HS-5 (cell line): ENCODE results near the gene APOBEC3H.

Experiments used
- DNase-seq: peaks from one replicate; pipeline ENCODE4 v3.0.0-alpha.2; 2012; ENCODE audit warnings: low read depth

Gene APOBEC3H

DNA sequence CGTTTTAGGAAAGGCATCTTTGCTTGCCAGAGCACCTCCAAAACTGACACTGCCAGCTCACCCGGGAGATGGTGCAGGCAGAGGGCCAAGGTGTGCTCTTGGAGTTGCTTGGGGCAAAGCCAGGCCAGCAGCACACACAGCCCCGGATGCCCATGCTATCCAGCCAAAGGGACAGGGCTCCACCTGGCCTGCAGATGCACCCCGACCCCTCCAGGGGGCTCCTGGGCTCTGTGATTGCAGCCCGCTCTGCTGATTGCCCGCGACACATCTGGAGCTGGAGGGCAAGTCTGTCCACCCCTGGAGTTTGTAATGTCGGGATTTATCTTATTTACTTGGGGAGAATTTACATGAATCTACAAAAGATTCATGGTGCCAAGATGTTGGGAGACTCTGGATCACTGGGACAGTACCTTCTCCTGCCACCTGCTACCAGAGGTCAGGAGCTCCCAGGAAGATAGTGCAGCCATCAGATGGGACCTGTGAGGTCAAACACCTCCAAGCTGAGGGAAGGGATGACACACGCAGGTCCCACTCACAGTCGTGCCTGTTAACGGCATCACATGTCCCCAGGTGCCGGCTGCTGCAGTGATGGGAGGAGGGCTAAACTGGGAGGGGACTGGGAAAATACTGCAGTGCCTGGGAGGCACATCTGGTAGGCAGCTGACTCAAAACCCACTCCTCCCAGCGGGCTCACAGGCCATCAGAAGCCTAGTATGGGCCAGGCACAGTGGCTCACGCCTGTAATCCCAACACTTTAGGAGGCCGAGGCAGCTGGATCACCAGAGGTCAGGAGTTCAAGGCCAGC is 38.2 kb downstream of the APOBEC3H start:
- no peak for DNase-seq

DNA sequence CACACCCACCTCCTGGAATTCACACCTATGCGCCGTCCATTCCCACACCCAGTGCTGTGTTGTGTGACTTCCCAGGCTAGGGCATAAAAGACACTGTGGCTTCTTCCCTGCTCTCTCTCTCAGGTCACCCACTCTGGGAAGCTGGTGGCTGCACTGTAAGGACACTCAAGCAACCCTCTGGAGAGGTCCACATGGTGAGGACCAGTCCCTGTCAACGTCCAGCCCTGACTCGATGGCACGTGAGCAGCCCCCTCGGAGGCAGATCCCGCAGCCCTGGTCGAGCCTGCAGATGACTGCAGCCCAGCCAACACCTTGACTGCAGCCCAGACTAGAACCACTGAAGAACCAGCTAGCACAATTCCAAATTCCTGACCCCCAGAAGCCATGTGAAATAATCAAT is 39.3 kb downstream of the APOBEC3H start:
- DNase-seq = no peak

DNA sequence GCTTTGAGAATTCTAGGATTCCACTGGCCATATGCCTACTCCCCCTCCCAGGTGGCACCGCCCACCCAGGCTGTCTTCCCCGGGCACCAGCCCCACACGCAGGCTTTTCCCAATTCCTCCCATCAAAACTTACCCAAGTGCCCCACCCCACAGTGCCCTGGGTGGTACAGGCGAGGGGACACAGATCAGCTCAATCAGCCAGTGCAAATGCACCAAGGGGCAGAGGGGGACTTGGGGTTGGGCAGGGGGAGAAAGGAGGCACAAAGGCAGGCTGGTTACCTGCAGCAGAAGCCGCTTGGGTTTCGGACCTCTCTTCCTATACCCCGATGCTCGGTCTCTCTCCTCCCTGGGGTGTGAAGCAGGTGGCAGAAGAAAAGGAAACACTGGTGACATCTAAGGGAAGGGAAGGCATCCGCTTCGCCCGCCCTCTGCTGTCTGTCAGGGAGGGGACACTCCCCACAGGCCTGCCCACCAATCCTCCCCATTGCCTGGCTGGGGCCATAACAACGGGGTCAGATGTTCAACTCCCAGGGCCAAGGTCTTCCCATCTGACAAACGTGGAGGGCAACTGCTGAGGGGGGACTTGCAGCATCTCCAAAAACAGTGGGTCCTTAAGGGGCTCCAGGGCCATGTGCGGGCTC is 41.4 kb downstream of the APOBEC3H start:
- no peak for DNase-seq

DNA sequence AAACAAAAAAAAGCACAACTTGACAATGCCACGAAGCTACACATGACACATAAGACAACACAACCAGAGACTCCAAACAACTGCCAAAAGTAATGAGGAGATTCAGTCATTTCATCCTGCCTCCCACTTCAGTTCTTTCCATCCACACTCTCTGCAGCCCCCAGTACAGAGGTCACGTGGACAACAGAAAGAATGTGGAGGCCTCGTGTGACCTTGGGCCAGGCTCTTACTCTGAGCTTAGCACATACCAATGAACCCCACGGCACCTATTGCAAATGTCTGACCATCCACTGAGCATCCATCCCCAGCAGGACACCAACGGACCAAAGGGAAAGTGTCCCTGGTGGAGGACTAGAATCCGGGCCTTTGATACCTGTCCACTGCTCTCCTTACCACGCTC is 42.9 kb downstream of the APOBEC3H start:
- no peak for DNase-seq

DNA sequence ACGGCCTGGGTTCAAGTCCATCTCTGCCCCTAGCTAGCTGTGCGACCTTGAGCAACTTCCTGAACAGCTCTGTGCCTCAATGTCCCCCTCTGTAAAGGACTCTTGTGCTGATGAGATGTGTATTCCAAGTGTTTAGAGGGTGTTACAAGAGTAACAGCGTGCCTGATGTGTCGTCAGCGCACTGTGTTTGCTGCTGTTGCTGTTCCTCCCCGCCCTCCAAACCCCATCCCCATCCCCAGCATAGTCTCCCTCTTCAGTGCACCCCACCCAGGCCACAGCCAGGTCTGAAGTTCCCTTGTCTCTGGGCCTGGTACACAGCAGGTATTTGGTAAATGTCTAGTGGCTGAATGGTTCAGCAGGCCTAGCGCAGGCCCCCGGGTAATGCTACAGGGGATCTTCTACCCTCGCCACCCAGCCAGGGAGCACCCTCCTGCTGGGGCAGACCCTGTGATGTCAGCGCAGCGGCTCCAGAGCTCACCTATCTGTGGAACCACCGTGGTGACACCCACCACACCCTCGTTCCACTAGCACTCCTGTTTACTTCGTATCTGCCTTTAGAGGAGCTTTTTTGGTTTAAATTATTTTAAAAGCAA is 45.1 kb downstream of the APOBEC3H start:
- no peak for DNase-seq

DNA sequence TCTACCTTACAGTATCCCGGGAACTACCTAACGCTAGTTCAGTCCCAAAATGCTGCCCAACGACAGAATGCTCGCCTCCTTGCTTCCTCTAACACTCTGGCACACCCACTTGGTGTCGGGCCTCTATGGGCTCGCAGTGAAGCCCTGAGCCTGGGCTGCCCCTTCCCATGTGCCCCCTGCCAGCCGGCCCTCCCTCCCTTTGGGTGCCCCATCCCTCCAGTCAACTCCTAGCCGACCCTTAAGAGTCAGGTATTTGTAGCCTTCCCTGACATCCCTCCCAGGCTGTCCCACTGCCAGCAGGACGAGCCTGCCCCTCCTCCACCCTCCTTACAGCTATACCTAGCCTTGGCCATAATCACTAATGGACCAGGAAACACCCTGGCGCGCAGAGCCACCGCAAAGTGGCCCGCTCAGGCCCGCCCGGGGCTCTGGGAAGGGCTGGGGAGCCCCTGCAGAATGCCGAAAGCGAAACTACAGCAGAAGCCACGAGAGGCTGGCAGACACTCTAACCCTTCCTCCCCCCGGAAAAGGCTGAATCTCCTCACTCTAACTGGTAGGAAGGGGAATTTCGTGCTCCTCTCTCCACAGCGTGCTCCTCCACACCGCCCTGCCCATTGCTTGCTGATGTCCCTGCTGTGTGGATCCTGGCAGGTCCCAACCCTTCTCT is 47.2 kb downstream of the APOBEC3H start:
- no peak for DNase-seq

DNA sequence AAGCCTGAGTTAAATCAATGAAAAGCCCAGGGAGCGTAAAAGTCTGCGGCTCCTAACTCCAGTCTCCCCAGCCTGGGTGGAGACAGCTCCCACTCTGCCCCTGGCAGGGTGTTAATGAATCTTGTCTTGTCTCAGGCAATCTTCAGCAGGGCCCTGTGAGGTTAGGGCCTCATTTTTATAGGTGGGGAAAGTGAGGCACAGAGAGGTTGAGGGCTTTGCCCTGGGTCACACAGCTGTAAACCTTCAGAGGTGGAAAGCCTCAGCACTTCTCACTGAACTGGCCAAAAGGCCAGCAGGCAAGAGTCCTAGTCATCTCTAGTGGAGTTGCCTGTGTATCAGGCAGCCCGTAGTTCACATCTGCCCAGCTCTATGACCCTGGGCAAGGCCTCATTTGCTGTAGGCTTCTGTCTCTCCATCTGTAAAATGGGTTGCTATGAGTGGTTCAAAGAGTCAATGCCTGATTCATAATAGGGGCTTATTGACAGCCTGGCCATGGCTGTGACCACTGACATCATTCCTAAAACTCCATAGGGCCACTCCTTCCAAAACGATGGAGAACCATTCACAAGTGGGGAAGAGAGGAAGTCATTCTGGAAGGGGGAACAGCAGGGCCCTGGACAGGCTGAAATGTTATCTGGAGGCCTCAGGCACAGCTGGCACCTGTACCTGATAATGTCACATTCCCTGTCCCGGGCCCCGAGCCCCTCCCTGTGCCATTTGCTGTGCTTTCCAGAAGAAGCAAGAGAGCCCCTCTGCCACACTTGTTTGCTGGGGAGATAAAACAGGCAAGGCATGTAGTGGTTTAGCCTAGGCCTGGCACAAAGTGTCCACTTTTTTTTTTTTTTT is 49.4 kb downstream of the APOBEC3H start:
- DNase-seq = no peak

DNA sequence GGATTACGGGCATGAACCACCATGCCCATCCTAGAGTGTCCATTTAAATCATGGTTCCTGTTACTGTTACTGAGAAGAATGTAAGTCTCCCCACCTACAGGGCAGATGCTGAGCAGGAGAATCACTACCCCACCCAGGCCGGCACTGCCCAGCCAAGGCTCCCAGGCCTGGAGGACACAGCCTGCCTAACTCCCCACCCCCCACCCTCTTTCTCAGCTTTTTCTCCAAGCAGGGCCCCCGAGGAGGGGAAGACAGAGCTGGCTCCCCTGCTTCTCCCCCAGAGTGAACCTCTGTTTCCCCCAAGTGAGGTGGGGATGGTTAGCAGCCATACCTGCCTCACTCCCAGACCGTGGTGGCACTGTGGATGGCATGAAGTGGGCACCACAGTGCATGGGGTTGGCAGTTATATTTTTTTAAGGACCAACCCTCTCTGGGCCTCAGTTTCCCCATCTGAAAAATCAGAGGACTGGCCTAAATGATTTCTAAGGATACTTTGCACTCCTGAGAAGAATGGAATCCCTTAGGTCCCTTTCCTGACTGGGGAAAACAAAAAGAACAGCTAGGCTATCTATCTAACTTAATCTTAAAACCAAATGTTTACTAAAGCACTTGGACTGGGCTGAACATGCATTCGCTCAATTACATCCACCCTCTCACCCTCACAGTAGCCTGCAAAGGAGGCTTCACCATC is 50.4 kb downstream of the APOBEC3H start:
- no peak for DNase-seq

DNA sequence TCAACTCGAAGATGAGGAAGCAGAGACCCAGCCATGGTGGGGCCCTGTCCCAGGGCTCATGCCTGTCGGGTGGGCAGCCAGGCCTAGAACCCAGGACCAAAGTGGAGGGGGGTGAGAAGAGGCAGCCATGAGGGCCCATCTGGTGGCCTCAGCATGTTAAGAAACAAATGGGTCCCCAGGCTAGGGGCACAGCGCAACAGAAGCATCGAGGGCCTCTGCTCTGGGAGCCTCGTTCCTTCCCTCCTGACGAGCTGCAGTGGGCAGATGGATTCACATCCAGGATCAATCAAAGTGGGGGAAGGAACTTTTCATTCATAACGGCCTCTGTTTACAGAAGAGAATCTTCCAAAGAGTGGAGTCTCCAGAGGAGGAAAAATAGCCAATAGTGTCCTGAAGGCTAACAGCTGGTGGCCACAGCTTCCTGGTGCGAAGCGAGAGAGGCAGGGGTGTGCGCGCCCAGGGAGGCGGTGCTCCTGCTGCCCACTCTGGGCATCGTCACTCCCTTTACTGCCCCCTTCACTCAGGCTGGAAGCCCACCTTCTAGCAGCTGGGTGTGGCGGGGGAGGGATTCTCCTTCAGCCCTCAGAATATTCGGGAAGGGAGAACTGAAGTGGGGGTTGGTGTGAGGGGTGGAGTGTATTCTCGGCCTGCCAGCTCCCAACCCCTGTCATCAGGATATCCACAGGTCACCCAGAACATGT is 51.1 kb downstream of the APOBEC3H start:
- no peak for DNase-seq

DNA sequence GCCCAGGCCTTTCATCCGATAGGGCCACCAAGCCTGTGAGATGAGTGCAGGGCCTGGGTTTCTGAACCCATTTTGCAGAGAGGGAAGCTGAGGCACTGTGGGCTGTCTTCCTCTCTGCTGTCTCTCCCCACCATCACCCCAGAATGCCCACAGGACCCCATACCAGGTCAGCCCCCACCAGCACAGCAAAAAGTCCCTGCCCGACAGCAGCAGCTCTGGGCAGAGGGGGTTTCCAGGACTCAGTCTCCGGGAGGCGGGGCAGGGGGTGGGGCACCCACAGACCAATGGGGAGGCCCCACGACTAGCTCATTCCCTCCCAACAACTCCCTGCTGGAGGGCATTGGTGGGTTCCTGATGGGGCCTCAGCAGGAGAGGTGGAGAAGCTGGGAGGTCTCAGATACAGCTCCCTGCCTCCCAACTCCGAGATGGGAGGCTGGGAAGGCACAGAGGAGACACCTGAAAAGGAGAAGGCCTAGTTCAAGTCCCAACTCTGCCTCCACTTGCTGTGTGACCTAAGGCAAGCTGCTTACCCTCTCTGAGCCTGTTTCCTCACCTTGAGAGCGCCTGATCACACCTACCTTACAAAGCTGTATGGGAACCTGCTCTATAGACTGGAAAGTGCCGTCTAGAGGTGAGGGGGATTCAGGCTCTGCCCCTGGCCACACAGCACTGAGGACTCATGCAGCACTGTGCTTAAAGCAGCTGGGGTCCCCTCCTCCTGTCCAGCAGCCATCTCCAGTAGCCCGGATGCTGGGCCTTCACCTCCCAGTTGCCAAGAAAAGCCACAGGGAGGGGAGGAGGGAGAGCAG is 51.9 kb downstream of the APOBEC3H start:
- no peak for DNase-seq

DNA sequence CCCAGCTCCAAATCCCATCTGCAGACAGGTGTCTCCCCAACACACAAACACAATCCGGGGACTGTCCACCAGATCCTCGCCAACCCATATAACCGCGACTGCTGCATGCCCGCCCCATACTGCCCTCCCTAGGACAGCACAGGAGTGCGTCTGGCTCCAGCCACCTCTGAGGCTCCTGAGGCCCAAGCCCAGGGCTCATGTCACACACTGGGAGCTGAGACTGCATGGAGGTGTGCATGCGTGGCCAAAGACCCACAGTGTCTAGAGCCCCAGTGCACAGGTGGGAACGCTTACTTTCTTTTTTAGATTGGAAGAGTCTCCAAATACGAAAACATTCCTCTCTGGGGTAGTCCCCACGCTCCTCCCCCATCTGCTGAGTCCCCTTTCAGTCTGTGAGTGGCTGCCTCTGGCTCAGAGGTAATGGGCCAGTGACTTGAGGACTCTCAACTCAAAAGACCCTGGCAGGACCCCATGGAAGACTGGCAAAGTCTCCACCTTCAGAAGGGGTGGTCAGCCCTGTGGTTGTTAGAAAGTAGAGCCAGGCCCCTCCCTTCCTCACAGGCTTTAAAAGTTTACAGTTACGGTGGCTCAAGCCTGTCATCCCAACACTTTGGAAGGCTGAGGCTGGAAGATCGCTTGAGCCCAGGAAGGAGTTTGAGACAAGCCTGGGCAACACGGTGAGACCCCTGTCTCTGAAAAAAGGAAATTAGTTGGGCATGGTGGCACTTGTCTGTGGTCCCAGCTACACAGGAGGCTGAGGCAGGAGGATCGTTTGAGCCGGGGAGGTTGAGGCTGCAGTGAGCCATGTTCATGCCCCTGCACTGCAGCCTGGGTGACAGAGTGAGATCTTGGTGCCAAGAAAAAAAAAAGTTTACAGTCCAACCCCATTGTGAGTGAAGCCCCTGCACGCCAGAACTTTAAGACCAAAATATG is 53.1 kb downstream of the APOBEC3H start:
- DNase-seq = no peak

DNA sequence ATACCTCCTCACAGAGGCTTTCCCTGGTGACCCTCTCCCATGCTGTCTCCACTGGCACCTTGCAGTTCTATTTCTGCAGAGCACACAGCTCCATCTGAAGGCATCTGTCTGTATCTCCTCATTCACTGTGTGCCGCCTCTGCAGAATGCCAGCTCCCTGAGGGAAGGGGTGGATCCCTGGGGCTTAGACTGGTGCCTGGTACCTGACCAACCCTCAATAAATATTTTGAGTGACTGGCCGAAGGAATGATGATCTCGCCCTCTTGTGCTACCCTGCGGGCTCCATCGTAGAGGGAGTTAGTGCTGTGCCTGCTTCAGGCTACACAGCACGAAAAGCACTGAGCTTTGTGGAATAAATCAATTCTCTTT is 53.8 kb downstream of the APOBEC3H start:
- no peak for DNase-seq

DNA sequence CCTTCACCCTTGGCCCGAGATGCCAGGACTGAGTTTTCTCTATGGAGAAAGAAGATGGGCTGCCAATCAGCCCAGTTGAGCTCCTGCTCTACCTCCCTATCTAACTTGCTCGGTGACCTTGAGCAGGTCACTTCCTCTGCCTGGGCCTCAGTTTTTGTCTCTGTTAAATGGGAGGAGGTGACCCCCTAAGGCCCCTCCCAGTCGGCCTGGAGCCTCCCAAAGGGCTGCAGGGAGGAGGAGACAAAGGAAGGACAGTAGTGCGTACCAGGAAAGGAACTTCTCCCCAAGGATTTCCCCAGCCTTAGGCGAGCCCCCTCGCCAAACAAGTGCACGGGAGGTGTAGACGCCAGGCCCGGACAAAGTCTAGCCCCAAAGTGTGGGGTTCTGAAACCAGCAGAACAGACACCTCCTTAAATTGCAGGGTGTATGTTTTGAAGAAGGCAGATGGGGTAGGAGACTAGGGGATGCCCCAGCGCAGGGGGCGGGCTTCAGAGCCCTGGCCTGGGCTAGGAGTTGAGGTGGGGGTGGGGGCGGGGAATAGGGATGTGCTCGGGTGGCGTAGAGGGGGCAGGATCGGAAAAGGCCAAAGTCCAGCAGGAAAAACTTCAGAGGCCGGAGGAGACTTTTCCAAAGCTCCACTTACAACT is 54.4 kb downstream of the APOBEC3H start:
- no peak for DNase-seq

DNA sequence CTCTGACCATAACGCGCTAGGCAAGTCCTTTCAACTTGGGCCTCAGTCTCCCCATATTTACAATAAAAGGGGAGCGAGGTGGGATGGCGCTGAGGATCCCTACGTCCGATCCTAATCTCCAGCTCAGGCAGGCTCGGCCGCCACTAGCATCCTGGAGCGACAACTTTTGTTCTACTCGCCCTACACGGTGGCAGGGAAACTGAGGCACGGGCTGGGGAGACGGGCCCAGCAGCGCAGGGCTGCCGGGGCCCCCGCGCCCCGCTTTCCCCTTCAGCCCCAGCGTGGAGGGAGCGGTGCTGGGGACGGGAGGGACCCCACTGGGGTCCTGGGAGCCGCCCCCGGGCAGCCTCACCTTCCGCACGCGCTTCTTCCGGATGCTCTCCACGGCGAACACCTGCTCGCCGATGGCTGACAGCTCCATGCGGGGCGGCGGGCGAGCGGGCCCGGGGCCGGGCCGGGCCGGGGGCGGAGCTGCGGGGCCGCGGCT is 55.0 kb downstream of the APOBEC3H start:
- DNase-seq = no peak

DNA sequence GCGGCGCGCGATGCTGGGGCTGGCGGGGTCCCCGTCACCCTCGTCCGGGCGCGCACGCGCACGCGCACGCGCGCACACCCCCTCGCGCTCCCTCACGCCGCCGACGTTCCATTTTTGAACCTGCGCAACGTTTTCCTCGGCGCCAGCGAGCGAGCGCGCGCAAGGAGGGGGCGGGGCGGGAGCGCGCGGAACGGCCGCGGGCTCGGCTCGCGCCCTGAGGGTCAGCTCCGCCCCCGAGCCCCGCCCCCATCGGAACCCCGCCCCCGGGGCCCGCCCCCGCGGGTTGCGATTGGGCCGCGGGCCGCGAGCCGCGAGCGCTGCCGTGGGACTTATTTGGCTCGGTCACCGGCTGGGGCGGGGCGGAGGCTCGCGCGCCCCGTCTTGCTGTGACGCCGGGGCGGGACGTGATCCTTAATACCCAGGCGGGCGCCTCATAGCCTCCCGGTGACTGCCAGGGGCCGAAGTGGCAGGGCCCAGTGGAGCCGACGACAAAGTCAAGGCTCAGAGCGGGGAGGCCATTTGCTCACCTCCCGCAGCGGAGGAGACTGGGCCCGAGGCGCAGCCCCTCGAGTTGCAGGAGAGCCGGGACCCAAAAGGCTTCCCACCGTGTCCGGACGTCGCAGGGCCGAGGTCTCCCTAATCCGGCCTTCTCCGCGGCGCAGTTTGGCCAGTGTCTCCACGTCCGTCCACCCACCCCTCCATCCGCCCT is 55.6 kb downstream of the APOBEC3H start, which contains the start of gene CBX7:
TSS of gene CBX7 (minus strand) at position 170 of the 709 bp plus-strand sequence. CDS start 236 bp downstream, outside the sequence.
- DNase-seq = peak; percentile 54

DNA sequence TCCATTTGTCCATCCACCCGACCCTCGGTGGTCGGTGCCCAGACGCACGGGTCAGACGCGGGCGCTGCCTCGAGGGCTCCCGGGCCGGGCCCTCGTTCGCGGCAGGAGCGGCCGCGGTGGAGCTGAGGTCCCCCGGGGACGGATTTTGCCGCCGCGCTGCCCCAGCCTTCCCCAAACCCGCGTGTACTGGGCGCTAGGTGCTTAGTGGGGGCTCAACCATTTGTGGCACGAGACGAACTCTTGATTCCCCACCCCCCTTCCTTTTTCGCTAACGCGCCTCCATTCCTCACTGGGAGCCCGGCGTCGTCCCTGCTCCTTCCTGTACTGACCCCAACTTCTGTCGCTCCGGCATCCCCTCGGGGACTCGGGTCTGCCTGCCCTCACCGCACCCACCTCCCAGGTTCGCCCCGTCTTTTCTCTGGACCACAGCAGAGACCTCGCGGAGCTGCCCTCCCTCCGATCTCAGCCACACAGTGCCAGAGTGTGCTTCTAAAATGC is 56.2 kb downstream of the APOBEC3H start:
- DNase-seq = no peak
